NCI-H146 (cell line): ENCODE results near the gene SCG2.

Experiments used
- DNase-seq: peaks from one replicate; lab custom pipeline; 2025; lab: John Stamatoyannopoulos, UW

The SCG2 gene

DNA sequence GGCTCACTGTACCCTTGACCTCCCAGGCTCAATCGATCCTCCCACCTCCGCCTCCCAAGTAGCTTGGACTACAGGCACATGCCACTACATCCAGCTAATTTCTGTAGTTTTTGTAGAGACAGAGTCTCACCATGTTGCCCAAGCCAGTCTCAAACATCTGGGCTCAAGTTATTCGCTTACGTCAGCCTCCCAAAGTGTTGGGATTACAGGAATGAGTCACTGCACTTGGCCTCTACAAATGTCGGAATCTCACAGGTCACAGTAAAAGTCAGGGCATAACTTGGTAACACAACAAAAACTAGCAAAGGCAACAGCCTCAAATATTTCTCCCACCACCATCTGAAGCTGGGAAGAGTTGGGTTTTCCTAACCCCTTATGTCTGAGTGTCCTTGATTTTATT, 25.3 kb downstream of the SCG2 start:
- no peak for DNase-seq

DNA sequence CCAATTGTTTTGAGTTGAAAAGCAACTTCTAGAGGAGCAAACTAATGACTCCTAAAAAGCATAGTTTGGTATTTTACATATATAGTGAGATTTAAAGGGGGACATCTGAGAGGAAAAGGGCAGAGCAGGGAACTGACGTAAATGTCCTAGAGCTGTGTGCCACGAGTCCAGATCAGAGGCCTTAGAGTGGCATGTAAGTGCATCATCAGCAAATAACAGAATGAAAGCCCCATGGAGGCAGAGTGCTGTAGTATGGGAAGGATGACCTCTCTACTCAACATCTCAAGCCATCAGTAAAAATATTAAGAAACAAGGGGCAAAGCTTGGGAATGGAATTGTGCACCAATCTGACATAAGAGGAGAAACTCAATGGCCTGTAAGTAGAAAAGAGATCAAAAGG, 31.4 kb downstream of the SCG2 start:
- DNase-seq = no peak

DNA sequence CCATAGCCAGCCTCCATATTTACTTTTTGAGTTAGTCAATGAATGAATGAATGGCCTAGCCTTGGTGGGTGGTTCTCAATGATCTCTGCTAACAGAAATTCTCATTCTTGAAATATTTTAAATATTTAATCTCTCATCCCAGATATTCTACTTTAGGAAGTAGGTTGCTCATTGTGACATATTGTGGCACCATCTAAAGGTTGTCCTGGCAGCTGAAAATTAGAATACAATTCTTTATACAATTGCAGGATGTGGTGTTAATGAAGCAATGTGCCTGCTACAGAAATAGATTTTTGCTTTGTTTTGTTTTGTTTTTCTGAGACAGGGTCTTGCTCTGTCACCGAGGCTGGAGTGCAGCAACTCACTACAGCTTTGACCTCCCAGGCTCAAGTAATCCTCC, 35.8 kb downstream of the SCG2 start:
- no peak for DNase-seq

DNA sequence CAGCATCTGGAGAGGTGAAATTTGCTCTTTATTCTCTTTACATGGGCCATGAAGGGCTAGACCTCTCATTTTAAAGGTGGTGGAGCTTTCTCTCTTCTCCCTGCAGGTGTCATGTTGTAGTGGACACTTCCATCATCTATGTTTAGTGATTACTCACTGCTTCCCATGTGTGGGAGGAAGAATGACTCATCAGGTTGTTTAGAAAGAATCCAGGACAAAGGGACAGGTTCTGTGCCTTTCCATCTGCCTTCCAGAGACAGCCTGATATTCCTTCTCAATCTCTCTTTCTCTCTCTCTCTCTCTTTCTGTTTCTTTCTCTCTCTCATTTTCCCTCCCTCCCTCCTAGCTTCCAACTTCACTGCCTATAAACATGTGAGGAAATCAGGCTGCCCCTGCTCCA, 38.7 kb downstream of the SCG2 start:
- DNase-seq = peak; percentile 91

DNA sequence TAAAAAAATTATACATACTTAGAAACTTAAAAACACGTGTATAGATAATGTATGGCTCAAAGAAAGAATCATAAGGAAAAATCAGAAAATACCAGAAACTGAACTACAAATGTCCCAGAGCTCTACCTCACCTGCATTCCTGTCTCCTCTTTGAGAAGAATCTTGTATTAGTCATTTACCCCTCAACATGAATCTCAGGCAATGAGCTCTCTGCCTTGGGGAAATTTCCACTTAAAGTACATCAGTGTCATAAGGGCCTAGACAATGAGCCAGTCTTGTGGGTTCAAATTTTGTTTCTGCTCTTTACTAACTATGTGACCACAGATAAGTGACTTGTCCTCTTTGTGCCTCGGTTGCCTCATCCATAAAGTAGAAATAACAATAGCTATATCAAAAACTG, 40.1 kb downstream of the SCG2 start:
- DNase-seq = no peak

DNA sequence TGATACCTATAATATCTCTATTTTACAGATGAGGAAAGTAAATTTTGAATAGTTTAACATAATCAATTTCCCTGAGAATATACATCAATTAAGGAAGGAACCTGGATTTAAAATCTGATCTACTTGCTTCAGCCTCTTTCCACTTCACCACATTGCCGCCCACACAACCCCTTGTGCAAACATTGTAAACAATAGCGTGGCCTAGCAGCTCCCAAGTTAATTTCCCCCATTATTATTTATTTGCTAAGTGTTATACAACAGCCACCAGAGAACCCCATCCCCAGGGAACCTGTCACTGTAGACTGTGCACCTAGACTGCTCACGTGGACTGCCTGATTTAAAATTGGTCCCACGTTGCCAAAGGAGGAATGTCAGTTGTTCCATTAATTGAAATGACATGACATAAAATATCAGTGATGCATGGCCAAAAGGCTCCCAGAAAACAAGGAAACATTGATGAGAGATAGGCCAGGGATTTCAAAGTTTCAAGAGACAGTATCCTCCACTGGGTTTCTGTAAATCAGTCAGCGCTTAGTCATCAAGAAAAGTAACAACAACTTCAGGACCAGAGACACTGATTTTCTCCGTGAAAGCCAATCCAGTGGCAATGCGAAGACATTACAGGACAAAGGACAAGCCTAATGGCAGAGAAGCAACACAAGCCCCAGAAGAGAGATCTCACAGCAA, 41.3 kb downstream of the SCG2 start:
- DNase-seq = peak; percentile 94

DNA sequence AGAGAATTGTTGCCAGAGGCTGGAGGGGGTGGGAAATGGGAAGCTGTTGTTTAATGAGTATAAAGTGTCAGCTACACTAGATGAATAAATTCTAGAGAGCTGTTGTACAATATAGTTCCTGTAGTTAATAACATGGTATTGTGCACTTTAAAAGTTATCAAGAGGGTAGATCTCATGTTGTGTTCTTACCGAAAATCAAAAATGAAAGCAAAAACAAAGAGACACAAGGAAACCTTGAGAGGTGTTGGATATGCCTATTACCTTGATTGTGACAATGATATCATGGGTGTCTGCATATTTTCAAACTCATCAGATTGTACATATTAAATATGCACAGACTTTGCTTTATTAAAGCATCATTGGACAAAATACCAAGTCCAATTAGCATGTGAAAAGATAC, 43.2 kb downstream of the SCG2 start:
- DNase-seq = no peak

DNA sequence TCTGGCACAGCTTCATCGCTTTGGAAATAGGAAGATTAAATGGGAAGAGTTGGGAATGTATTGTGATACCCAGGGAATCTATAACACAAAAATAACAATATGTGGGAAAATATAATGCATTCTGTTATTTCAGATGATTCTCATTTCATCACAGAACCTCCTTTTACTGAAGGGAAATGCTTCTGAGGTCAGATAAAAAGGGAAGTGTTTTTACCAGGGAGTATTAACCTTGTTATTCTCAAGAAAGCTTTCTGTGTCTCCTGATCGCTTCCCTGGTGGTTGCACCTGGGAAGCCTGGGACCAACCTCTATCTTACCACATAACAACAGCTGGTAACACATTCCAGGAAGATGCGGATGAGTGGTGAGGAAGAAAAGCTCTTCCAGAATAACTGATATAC, 47.2 kb downstream of the SCG2 start:
- DNase-seq = no peak

DNA sequence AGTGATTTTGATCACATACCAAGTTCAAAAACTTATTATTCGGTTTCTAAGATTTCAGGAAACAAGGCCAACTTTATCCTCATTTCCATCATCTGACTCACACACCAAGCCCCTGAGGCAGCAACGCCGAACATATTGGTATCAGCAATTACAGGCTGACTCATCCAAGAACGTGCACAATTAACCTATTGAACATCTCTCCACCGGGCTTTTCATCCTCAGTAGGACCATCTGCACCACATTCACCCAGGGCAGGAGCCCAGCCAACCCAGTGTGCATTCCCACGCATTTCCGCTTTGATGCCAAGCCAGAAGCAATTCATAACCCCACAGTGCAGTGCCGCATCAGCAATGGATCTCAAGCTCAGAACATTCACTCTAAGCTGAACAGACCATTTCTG, 52.9 kb downstream of the SCG2 start:
- peak; percentile 68 for DNase-seq

DNA sequence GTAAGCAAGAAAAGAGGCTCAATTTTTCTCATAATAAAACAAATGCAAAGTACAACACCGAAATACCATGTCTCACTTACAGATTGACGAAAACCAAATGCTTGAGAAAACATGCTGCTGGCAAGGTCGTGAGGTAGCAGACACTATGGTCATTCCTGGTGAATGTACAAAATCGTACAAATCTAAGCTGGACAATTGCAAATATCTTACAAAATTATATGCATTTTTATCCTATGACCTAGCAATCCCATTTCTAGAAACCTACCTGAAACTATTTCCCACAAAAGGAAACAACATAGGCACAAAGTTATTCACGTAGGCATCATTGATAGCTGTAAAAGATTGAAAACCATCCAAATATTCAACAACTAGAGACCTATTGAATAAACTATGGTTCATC, 54.0 kb downstream of the SCG2 start:
- DNase-seq = no peak
